Thyroid gland (tissue), 4 donors: Measurements from ENCODE around the gene SETD4.

Experiments used
- POLR2A ChIP-seq, 2 donors: fragments of 450-650 bp; IDR thresholded peaks; one replicate each; pipeline ENCODE4 v1.6.1; 2017; ENCODE audit warnings: antibody characterized with exemption in 2 of 2, mild to moderate bottlenecking in 2 of 2, moderate library complexity in 1 of 2
- TF ChIP-seq, protein P1 (sequence below), 6 experiments: fragments of 200-600 bp in 3 of 6; fragments of 450-650 bp in 3 of 6; sonication (generic) in 3 of 6; IDR thresholded peaks; one replicate each; pipeline ENCODE4 v1.5.1; 2016 to 2019; ENCODE audit warnings: antibody characterized with exemption in 6 of 6, mild to moderate bottlenecking in 2 of 6, inconsistent platforms in 1 of 6, moderate library complexity in 1 of 6

- no peak for TF ChIP-seq POLR2A (IDR thresholded peaks at IDR 0.05)
- TF ChIP-seq, protein P1, sequence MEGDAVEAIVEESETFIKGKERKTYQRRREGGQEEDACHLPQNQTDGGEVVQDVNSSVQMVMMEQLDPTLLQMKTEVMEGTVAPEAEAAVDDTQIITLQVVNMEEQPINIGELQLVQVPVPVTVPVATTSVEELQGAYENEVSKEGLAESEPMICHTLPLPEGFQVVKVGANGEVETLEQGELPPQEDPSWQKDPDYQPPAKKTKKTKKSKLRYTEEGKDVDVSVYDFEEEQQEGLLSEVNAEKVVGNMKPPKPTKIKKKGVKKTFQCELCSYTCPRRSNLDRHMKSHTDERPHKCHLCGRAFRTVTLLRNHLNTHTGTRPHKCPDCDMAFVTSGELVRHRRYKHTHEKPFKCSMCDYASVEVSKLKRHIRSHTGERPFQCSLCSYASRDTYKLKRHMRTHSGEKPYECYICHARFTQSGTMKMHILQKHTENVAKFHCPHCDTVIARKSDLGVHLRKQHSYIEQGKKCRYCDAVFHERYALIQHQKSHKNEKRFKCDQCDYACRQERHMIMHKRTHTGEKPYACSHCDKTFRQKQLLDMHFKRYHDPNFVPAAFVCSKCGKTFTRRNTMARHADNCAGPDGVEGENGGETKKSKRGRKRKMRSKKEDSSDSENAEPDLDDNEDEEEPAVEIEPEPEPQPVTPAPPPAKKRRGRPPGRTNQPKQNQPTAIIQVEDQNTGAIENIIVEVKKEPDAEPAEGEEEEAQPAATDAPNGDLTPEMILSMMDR (IDR thresholded peaks at IDR 0.05), result no peak
Measured at GRCh38 chr21:36047139-36047538, 13.2 kb downstream of the SETD4 start.
